Astrocyte of the hippocampus (primary cell): ENCODE data around the gene ACKR2.
"Not testable (repeated sequence)": the region's sequence is repeated elsewhere in the genome, so short reads cannot be mapped to it uniquely, and the experiment has no call there.

Source experiments
- DNase-seq: peaks from one replicate; pipeline ENCODE4 v3.0.0; 2011; ENCODE audit warnings: low read depth, low spot score

ACKR2 gene

DNA sequence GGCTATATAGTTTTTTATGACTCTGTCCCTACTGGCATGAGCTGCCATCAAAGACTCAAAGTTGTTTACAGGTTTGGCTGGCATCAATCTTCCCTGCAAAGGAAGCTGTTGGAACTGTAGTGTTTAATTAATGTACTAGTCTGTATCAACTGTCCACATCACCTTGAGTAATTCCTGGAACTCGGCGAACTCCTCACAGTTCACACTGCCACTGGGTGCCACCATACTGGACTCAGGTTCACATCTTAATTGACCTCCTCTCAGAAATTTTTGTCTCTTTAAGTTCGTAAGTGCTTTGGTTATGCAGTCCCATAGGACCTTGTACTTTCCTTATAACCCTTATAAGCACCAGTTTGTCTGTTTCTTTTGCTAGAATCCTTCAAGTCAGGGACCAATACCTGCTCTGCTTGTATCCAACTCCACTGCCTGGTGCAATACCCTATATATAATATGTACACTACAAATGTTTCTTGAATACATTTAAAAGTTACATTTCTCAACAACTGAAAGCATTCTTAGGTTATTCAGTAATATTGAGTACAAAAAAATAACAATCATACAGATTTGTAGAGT, 8.1 kb upstream of the ACKR2 start:
- no peak for DNase-seq

DNA sequence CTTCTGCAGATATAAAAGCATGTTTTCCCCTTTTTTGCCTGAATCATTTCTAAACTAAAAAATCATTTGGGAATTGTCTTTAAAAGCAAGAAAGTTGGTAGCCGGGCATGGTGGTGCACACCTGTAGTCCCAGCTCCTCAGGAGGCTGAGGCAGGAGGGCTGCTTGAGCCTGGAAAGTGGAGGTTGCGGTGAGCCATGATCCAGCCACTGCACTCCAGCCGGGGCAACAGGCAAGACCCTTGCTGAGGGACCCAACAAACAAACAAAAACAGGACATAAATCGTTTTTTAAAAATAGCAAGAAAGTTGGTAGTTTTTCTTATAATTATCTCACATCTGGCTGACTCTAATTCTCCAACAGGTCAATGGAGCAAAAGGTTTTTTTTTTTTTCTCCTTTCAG, 7.5 kb upstream of the ACKR2 start:
- no peak for DNase-seq

GRCh38 chr3:42802876-42803413, 6.3 kb upstream of the ACKR2 start:
- no peak for DNase-seq

DNA sequence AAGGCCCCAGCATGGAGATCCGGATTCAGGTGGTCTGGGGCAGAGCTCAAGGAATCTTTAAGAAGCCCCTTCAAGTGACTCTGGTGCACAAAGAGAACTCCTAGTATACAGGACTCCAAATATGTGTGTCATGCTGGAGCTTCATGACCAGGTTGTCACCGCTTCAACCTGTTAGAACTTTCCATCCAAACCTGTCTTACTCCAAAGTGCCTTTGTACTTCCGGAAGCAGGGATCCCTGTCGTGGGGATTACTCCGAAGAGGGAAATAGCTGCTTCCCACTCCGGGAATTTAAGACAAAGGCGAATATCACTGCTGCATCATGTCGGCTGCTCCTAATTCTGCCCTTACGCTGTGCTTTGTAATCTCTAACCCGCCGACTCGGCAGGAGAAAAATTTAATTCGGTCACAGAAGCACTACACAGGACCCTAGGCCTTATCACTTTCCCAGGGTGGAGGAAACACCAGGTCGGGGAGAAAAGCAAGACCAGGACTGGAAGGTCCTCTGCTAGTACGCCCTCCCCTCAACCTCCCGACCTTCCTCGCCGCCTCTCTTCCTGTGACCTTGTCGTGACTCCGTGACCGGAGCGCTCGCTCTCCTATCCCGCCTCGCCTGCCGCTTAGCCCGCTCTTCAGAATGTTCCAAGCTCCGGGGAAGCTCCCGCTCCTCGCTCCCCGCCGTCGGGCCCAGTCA, 5.7 kb upstream of the ACKR2 start:
- peak; percentile 53 for DNase-seq

DNA sequence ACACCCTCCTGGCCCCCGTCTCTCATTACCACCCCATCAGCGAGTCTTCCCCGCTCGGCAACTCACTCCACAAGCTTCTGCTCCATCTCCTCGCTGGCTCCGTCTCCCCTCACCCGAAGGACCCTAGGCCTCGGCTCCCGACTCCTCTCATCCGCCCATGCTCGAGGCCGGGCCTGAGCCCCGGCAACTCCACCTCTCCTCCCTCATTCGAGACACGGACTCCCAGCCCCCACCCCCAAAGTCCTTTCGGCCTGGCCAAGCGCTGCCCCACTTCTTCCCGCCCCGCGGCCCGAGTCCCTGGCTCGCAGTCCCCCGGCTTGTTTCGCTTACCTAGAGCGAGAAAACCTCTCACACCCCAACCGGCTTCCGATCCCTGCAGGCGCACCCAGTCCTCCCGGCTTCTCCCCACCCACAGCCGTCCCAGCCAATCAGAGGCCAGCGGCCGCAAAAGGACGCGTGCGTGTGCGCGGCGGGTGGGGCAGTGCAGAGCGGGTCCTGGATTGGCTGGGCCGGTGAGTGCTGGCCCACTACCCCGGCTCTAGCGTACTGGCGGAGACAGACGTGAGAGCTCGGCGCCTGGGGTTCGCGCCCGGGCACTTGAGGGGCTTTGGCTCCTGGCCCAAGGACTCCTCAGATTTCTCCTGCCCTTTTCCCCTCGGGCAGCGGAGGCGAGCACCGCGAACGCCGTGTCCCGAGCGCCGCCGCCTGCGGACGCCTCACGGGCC, 5.0 kb upstream of the ACKR2 start, which contains the start of gene HIGD1A:
Gene HIGD1A, minus strand, starts transcription at position 385 of the 725 bp plus-strand sequence. CDS start 10,237 bp downstream, outside the sequence.
- DNase-seq: peak; percentile 99

DNA sequence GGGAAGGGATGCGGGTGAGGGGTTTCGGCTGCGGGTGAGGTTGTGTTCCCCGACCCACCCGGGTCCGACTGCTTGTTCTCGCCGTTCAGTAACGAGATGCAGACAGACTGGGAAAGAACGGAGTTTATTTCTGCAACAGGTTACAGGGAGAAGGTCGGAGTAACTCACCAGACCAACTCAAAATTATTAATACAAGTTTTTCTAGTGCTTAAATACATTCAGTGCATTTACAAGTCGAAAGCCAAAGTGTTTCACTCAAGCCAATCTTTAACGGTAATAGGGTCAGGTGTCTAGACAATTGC, 4.5 kb upstream of the ACKR2 start:
- no peak for DNase-seq

- DNase-seq: peak; percentile 49
These were observed 4.0 kb upstream of the ACKR2 start for GRCh38 chr3:42805141-42805821.

DNA sequence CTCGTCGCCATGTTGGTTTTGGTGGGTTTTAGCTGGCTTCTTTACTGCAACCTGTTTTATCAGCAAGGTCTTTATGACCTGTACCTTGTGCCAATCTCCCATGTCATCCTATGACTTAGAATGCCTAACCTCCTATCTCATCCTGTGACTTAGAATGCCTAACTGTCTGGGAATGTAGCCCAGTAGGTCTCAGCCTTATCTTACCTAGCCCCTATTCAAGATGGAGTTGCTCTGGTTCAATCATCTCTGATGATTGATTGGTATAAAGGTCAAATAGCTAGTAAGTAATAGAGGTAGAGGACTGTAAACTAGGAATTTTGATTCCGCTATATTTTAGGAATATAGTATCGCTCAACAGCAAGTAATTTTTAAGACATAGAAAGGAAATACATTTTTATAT, 1.3 kb upstream of the ACKR2 start:
- no peak for DNase-seq

DNA sequence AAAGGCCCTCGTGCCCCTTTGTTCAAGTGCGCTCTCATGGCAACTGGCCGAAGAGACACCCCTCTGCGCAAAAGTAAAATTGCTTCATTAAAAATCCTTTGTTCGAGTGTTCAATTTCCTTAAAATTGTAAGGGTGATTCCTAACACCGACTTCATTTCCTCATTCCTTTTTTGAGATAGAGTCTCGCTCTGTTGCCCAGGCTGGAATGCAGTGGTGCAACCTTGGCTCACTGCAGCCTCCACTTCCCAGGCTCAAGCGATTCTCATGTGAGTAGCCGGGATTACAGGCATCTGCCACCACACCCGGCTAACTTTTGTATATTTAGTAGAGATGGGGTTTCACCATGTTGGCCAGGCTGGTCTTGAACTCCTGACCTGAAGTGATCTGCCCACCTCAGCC, 1.5 kb downstream of the ACKR2 start:
- DNase-seq: not testable (repeated sequence)

GRCh38 chr3:42811118-42811883, 2.1 kb downstream of the ACKR2 start:
- DNase-seq: not testable (repeated sequence)

GRCh38 chr3:42814246-42814645, 5.0 kb downstream of the ACKR2 start:
- DNase-seq: no peak

- DNase-seq: no peak
These were observed 5.8 kb downstream of the ACKR2 start for GRCh38 chr3:42814914-42815507.

DNA sequence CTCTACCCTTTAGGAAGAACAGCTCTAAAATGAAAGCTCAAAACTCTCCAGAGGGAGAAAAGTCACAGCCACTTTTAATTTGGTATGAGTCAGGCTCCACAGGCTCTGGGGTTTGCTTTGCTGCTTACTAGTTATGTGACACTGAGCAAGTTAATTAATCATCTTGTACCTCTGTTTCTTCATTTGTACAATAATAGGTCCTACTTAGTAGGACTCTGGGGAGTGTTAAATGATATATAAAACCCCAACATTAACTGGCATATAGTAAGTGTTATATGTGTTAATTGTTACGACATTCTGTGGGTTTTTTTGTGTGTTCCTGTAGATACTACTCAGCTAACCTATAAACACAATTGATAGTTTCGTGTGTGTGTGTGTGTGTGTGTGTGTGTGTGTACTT, 6.6 kb downstream of the ACKR2 start:
- peak; percentile 31 for DNase-seq

DNA sequence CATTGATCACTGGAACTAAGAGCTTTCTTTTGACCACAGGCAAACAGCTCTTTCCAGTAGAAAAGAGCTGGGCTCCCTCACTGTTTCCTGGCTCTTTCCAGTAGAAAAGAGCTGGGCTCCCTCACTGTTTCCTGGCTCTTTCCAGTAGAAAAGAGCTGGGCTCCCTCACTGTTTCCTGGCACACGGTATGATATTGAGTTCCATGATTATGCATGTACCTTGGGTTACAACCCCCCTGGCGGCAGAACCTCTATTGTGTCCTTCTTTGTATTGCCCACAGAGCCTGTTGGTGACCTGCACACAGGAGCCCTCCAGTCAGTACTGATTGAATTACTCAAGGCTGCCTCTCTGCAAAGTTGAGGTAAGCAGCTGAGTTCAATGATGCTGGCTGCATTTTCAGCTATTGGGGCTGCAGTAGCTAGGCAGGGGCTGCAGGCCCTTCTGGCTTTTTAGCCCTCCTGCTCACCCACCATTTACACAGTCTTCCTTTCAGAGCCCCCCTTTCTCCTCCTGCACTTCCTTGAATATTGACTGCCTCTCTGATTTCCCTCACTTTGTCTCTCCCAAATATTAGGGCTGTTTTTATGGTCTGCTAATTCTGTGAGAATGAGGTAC, 10.2 kb downstream of the ACKR2 start:
- peak; percentile 37 for DNase-seq

GRCh38 chr3:42820746-42821051, 11.5 kb downstream of the ACKR2 start:
- no peak for DNase-seq

DNA sequence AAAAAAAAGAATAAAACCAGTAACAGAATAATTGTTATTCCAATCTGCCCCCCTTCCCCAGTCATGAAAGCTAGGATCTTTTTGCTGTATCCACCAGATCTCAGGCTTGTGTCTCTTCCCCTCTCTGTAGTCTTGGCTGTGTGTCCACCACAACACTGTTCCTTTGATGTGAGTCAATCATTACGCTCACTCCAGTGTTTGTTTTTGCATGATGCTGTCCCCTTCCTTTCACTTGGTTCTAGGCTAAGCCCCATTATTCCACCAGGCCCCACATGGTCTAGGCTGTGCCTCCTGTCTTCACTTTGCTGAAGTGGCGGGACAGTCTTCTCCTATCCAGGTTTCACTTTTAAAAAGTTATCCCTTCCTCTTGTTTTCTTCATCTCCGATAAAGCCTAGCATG, 13.6 kb downstream of the ACKR2 start:
- DNase-seq: peak; percentile 22

DNA sequence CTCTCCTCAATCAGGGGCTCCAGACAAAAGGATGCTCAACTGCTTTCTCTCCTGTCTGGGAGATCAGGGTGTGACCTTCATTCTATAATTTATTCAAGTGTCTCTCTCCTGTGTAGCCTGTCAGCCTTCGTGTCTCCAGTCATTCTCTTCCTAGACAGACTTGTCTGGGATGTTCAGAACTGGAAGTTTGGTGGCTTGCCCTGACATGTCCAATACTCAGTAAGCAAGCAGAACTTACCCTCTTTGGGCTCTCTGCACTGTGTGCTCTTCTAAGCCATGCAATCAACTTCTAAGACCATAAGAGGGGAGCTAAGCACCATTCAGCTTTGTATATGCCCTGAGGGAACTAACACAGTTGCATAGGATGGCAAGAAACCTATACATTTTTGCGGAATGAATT, 14.1 kb downstream of the ACKR2 start:
- peak; percentile 16 for DNase-seq

DNA sequence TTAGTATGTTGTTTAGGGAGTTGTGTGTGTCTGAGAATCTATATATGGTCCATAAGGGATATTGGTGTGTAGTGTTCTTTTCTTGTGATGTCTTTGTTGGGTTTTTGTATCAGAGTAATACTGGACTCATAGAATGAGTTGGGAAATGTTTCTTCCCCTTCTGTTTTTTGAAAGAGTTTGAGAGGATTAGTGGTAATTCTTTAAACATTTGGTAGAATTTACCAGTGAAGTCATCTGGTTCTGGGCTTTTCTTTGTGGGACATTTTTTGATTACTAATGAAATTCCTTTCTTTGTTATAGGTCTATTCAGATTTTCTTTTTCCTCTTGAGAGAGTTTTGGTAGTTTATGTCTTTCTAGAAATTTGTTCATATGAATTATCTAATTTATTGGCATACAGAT, 16.9 kb downstream of the ACKR2 start:
- DNase-seq: peak; percentile 35

- DNase-seq: no peak
These were observed 17.8 kb downstream of the ACKR2 start for GRCh38 chr3:42827023-42827422.

GRCh38 chr3:42827654-42828053, 18.4 kb downstream of the ACKR2 start:
- DNase-seq: no peak
